Fibroblast of lung (primary cell): Measurements from ENCODE around the gene CFHR1. TPM values are rescaled to one million over a fixed set of nuclear protein-coding genes. Genes with fewer than 3 reads are reported as not detected.

Source experiments
- DNase-seq, 2 donors: peaks; one replicate each; pipeline versions ENCODE4 v3.0.0 to v3.0.0-alpha.2; 2010; ENCODE audit warnings: low read depth in 2 of 2
- H2AFZ ChIP-seq: 2 replicates; pipeline ENCODE4 v1.5.1; 2012; ENCODE audit warnings: low read length, control low read depth, inconsistent platforms
- H3K27ac ChIP-seq: 2 replicates; pipeline ENCODE4 v1.5.1; 2011; ENCODE audit warnings: low read length, control low read depth; ENCODE audit not compliant: insufficient read depth
- H3K27me3 ChIP-seq: 2 replicates; pipeline ENCODE4 v1.5.1; 2011; ENCODE audit warnings: mild to moderate bottlenecking, low read length; ENCODE audit not compliant: control insufficient read depth, insufficient read depth
- H3K36me3 ChIP-seq: 2 replicates; pipeline ENCODE4 v1.5.1; 2011; ENCODE audit warnings: low read length; ENCODE audit not compliant: control insufficient read depth, insufficient read depth
- H3K4me1 ChIP-seq: 2 replicates; pipeline ENCODE4 v1.5.1; 2011; ENCODE audit warnings: low read length; ENCODE audit not compliant: control insufficient read depth, insufficient read depth; ENCODE audit errors: extremely low read depth
- H3K4me2 ChIP-seq: 2 replicates; pipeline ENCODE4 v1.5.1; 2011; ENCODE audit warnings: low read length, control low read depth; ENCODE audit not compliant: insufficient read depth; ENCODE audit errors: extremely low read depth
- H3K4me3 ChIP-seq, 4 experiments: fragments of 200-600 bp in 1 of 4; sonication (generic) in 1 of 4; replicated peaks in 1 of 4; 2 replicates each; pipeline ENCODE4 v1.5.1; 2011 to 2016; ENCODE audit warnings: low read length in 4 of 4, low read depth in 3 of 4, mild to moderate bottlenecking in 3 of 4, control low read depth in 2 of 4, inconsistent platforms in 1 of 4, mixed read lengths in 1 of 4; ENCODE audit not compliant: insufficient read depth in 1 of 4; ENCODE audit errors: control extremely low read depth in 1 of 4
- H3K79me2 ChIP-seq: 2 replicates; pipeline ENCODE4 v1.5.1; 2012; ENCODE audit warnings: mild to moderate bottlenecking, low read length, inconsistent platforms; ENCODE audit not compliant: control insufficient read depth, insufficient read depth
- H3K9ac ChIP-seq: 2 replicates; pipeline ENCODE4 v1.5.1; 2011; ENCODE audit warnings: mild to moderate bottlenecking, low read length, control low read depth; ENCODE audit not compliant: insufficient read depth
- H3K9me3 ChIP-seq: 2 replicates; pipeline ENCODE4 v1.5.1; 2012; ENCODE audit warnings: low read depth, low read length; ENCODE audit not compliant: control insufficient read depth, insufficient read depth
- H4K20me1 ChIP-seq: 2 replicates; pipeline ENCODE4 v1.5.1; 2011; ENCODE audit warnings: low read length; ENCODE audit not compliant: control insufficient read depth, insufficient read depth; ENCODE audit errors: extremely low read depth
- CTCF ChIP-seq, 2 donors: IDR thresholded peaks in 1 of 2; conservative IDR thresholded peaks in 1 of 2; 1 replicate in 1 of 2; 2 replicates in 1 of 2; pipeline ENCODE4 v1.5.1; 2011 to 2012; ENCODE audit warnings: low read length in 2 of 2, control low read depth in 1 of 2, inconsistent platforms in 1 of 2, low read depth in 1 of 2, mild to moderate bottlenecking in 1 of 2
- EZH2 ChIP-seq: IDR thresholded peaks from 2 replicates; pipeline ENCODE4 v1.5.1; 2012; ENCODE audit warnings: low read length, control low read depth, mild to moderate bottlenecking; ENCODE audit errors: missing control alignments
- polyA plus RNA-seq, 2 donors: library from polyadenylated mRNA; depleted of rRNA in 1 of 2; stranded (reverse) in 1 of 2; unstranded in 1 of 2; fragments of >200 nt; gene quantifications; 2 replicates each; pipeline ENCODE4 v1.2.1, GENCODE V29; 2011 to 2012; ENCODE audit warnings: missing spikeins in 1 of 2
- total RNA-seq: library from RNA; depleted of rRNA; stranded (reverse); fragments of >200 nt; gene quantifications from 2 replicates; pipeline ENCODE4 v1.2.1, GENCODE V29; 2014

Gene CFHR1
- total and polyA plus RNA-seq, 2 donors (not counting 1 experiment from before 2014, with no cell fraction given): 0.12 to 0.50 TPM

DNA sequence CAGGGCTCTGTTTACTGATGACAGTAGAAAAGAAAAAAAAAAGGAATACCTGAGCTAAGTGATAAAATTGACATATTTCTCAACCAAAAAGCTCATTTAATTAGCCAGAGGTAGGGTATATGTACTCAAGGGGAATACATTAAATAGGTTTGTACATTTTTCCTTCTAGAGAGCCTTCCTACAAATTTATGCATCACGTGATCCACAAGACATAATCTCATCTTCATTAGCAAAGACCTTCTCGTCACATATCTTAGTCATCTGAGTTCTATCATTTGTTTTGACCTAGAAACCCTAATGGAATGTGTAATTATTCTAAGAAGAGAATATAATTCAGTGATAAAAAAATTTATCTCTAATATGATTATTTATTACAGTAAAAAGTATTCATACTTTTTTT lies 37.7 kb downstream of the CFHR1 start:
- Histone ChIP-seq H3K27me3 (no peaks in the 10 kb centered on the region), H3K9me3 (no peaks in the 10 kb centered on the region)

DNA sequence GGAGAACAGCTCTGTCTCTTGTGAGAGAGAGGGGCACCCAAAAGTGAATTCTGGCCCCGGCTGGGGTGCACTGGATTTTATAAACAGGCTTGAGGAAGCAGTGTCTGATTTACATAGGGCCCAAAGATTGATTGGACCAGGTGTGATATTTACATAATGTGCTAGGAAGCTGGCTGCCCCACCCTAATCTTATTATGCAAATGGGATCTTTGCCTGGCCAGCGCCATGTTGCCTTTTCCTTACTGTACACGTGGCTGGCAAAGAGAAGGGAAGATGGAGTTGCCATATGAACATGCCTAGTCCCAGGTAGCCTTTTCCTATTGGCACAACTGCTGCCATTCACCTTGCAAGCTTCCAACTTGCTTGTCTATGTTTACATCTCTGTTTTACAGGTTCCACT lies 39.3 kb downstream of the CFHR1 start:
- Histone ChIP-seq H3K79me2 (no peaks in the 10 kb centered on the region), H3K4me2 (no peak overlapping the region), H3K9me3 (no peaks in the 10 kb centered on the region), H3K36me3 (no peaks in the 10 kb centered on the region), H4K20me1 (no peaks in the 10 kb centered on the region), H3K9ac (no peak overlapping the region), H3K27me3 (no peaks in the 10 kb centered on the region), H3K27ac (no peak overlapping the region), H3K4me1 (no peaks in the 10 kb centered on the region), H3K4me3 (no peak overlapping the region), H2AFZ (no peak overlapping the region)
- TF ChIP-seq CTCF (conservative IDR thresholded peaks at IDR 0.05 in 1 of 2, IDR thresholded peaks at IDR 0.05 in 1 of 2; ENCODE audit: low read depth in 1 of 2, low read length in 2 of 2) (no peak), EZH2 (no peak)
- no peak for DNase-seq

More for the DNA sequence above, 37.7 kb downstream of the CFHR1 start:
- Histone ChIP-seq H3K9ac (no peak overlapping the region), H3K27ac (no peak overlapping the region), H3K4me2 (no peak overlapping the region), H3K4me3 (no peak overlapping the region), H3K79me2 (no peaks in the 10 kb centered on the region), H4K20me1 (no peaks in the 10 kb centered on the region), H3K36me3 (no peaks in the 10 kb centered on the region), H3K4me1 (no peaks in the 10 kb centered on the region), H2AFZ (no peak overlapping the region)
- no peak for DNase-seq
- no peak for TF ChIP-seq CTCF (conservative IDR thresholded peaks at IDR 0.05 in 1 of 2, IDR thresholded peaks at IDR 0.05 in 1 of 2; ENCODE audit: low read depth in 1 of 2, low read length in 2 of 2)
- no peak for TF ChIP-seq EZH2

DNA sequence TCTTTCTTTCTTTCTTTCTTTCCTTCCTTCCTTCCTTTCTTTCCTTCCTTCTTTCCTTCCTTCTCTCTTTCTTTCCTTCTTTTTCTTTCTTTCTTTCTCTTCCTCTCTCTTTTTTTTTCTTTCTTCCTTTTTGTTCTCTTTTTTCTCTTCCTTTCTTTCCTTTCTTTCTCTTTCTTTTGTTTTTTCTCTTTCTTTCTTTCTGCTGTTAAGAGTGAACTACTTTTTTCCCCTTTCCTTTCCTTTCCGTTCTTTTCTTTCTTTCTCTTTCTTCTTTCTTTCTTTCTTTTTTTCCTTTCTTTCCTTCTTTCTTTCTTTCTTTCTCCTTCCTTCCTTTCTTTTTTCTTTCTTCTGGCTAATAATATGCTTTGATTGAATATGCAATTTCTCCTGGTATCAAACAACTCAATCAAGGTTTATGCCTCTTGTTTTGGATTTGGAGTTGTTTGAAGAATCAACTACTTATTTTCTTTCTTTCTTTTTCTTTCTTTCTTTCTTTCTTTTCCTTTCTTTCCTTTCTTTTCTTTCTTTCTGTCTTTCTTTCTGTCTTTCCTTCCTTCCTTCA lies 40.9 kb downstream of the CFHR1 start:
- no peak overlapping the region for H3K9ac ChIP-seq
- no peaks in the 10 kb centered on the region for H3K79me2 ChIP-seq
- H3K4me2 ChIP-seq: no peak overlapping the region
- no peak for DNase-seq
- TF ChIP-seq CTCF (conservative IDR thresholded peaks at IDR 0.05 in 1 of 2, IDR thresholded peaks at IDR 0.05 in 1 of 2; ENCODE audit: low read depth in 1 of 2, low read length in 2 of 2) (no peak), EZH2 (no peak)
- H3K4me3 ChIP-seq: no peak overlapping the region
- no peaks in the 10 kb centered on the region for H3K36me3 ChIP-seq
- no peak overlapping the region for H3K27ac ChIP-seq
- H3K9me3 ChIP-seq: no peaks in the 10 kb centered on the region
- H3K4me1 ChIP-seq: no peaks in the 10 kb centered on the region
- H4K20me1 ChIP-seq: no peaks in the 10 kb centered on the region
- H2AFZ ChIP-seq: no peak overlapping the region
- no peaks in the 10 kb centered on the region for H3K27me3 ChIP-seq
